Esophagus squamous epithelium (tissue), 4 donors: ENCODE data around the gene LMF1.

ENCODE experiments used
- CTCF ChIP-seq, 6 experiments: fragments of 450-650 bp in 4 of 6; fragments of 200-600 bp in 2 of 6; sonication (generic) in 2 of 6; IDR thresholded peaks; one replicate each; pipeline ENCODE4 v1.5.1; 2016 to 2019; ENCODE audit warnings: antibody characterized with exemption in 6 of 6, mild to moderate bottlenecking in 4 of 6, moderate library complexity in 4 of 6
- POLR2A ChIP-seq, 4 donors: fragments of 450-650 bp; IDR thresholded peaks; one replicate each; pipeline ENCODE4 v1.6.1; 2017; ENCODE audit warnings: antibody characterized with exemption in 4 of 4, mild to moderate bottlenecking in 4 of 4, moderate library complexity in 3 of 4

- TF ChIP-seq CTCF (IDR thresholded peaks at IDR 0.05) (no peak), POLR2A (IDR thresholded peaks at IDR 0.05) (no peak)
Observed at GRCh38 chr16:982145-983043, 11.6 kb upstream of the LMF1 start.
